Stimulated activated CD4-positive, alpha-beta T cell treated with anti-CD3 and anti-CD28 coated beads, Interleukin-4, amount 100 ng/mL, for 1 hour (primary cell): ENCODE data around the gene FBLN1.

Experiments
- DNase-seq: peaks from one replicate; pipeline ENCODE4 v3.0.0-alpha.2; 2020

FBLN1 gene

DNA sequence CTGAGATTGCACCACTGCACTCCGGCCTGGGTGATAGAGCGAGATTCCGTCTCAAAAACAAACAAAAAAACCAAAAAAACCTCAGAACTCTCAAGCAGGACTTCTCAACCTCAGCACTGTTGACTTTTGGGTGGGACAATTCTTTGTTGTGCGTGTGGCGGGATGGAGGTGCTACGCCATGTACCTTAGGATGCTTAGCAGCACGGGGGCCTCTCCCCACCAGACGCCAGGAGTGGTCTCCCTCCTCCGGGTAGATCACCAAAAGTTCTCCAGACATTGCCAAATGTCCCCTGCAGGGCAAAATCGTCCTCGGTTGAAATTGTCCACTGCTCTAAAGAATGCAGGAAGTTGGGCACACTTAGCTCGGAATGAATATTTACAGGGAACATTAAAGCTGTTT is 142.0 kb downstream of the FBLN1 start:
- DNase-seq = no peak

DNA sequence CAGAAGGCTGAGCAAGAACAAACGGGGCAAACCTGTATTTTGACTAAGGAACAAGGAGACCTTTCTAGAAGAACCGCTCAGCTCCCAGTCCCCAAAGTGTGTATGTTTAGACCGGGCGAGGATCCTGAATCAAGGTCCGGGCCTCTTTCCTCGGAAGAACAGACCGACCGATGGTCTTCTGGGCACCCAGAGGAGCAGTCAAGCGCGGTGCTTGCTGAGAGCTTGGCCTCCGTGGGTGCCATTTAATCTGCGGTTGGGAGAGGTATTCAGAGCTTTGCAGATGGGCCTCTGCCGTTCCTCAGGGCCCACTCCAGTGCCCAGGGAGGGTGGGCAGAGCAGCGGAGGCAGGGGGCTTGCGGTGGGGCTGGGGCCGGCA is 142.5 kb downstream of the FBLN1 start:
- no peak for DNase-seq

DNA sequence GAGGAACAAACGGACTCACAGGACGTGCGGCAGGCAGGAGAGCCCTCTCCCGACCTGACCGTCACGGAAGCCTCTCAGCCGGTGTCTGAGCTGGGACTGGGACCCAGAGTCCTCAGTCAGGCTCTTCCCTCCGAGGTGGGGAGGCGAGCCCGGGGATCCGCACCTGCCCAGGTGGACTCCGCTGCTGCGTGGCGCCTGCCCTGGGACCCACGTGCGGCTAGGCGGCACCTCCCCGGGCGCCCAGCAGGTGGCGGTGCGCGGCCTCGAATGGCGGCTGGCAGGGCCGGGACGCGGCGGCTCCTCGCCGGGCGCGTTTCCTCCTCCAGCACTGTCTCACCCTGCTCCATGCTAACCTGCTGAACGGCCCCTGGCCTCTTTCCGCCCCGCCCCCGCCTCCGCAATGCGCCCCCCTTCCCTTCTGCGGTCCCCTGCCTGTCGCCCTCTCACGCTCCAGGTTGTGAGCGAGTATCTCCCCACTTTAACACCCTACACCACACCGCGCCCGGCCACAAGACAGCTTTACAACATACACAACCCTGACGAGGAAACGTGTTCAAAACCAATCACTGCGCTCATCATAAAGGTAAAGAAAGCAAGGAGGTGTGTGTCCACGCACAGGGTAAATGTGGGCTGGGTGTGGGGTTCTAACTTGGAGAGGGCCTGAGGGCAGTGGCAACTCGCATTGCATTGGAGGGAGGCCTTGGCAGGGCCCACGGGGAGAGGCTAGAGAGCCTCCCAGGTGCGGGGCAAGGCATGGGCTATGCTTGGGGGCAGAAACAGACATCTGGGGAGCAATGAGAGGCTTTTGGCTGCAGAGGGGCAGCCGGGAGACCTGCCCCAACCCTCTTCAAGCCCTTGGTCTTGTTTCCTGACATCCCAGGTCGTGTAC is 143.1 kb downstream of the FBLN1 start:
- peak; percentile 82 for DNase-seq

- no peak for DNase-seq
Measured at GRCh38 chr22:45647532-45648225, 145.0 kb downstream of the FBLN1 start.

GRCh38 chr22:45648301-45649117 is 145.8 kb downstream of the FBLN1 start:
- DNase-seq = no peak

- DNase-seq = no peak
Measured at GRCh38 chr22:45649809-45650208, 147.1 kb downstream of the FBLN1 start.

- no peak for DNase-seq
Measured at GRCh38 chr22:45650721-45651120, 148.0 kb downstream of the FBLN1 start.
